AG20443 (cell line): ENCODE data around the gene COP1.
"Not testable (repeated sequence)": the region's sequence is repeated elsewhere in the genome, so short reads cannot be mapped to it uniquely, and the experiment has no call there.

Source experiments
- DNase-seq: peaks from one replicate; pipeline ENCODE4 v3.0.0; 2012; ENCODE audit warnings: low spot score, mixed read lengths

COP1 gene

DNA sequence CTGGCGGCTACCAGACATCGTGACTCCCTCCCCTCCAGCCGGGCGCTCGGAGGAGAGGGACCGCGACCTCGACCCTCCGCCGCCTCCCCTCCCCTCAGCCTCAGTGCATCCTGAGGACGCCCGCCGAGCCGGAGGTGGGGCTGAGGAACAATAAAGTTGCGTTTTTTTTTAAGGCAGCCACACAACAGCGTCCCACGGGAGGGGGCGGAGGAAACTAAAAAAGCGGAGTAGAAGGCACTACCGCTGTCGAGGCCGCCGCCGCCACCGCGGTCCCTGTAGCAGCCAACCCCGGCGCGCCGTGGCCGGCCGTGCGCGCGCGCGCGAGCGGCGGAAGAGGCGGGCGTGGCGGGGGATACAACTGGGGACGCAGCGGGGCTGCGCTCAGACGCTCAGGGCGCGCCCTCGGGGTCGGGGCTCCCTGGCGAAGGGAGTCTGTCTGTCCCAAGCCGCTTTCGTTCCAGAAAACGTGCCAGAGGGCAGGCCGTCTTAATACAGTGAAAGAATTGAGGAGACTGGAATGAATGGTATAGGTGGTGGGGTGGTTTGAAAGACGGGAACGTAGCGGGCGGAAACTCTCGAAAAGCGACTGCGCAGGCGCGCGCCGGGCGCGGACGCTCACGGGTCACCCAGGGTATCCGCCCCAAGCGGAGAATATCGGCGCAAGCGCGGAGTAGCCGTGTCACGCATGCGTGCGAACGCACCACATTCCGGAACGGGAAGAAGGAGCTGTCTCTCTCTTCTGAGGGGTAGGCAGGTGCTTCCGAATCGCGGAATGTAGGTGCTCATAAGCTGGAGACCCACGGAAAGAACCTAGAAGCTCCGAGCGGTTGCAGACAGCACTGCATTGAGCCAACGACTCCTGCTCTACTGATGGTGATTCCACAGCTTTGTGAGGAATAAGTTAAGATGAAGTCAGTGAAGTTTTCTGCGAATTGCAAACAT lies at the start of gene COP1:
TSS of gene COP1 (minus strand) at position 326 of the 942 bp plus-strand sequence. CDS start at position 18, 308 bp downstream.
- DNase-seq = peak; percentile 99

DNA sequence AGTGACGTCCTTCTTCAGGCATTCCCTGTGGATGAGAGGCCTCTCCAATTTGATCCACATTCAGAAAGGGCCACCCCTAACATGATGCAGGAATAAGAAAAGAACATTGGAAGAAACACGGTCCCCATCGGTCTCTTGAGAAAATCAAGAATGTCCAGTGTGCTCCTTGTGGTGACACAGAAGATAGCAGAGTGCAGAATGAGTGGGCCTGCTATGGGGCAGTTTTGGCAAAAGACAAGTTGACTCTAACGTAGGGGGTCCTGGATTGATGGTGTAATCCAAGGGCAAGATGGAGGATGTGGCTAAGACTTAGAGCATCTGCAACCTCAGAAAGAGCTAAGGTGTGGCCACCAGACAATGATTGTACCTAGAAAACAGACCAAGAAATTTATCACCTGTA lies 45.1 kb upstream of the COP1 start:
- DNase-seq = no peak

GRCh38 chr1:176244851-176245250 lies 37.8 kb upstream of the COP1 start:
- DNase-seq = no peak

- peak; percentile 44 for DNase-seq
Measured at GRCh38 chr1:176243746-176244145, 36.7 kb upstream of the COP1 start.

DNA sequence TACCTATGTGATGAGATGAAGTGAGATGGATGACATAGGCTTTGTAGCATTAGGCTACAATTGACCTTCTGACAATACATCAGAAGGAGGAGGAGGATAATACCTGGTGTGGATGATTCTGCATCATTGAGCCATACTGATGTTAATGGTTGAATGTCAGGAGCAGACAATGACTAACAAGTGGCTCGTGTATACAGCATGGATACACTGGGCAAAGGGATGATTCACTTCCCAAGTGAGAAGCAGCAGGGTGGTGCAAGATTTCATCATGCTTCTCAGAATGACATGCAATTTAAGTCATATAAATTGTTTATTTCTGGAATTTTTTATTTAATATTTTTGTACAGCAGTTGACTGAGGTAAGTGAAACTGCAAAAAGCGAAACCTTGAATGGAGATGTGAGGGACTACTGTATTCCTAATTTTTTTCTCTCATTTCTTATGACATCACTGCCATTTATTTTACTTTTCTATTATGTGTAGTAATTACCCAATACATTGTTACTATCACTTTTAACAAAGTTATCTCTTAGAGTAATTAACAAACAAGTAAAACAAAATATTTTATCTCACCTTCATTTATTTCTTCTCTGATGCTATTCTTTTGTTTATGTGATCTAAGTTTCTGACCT lies 34.4 kb upstream of the COP1 start:
- peak; percentile 44 for DNase-seq

GRCh38 chr1:176233657-176234056 lies 26.6 kb upstream of the COP1 start:
- DNase-seq = not testable (repeated sequence)

DNA sequence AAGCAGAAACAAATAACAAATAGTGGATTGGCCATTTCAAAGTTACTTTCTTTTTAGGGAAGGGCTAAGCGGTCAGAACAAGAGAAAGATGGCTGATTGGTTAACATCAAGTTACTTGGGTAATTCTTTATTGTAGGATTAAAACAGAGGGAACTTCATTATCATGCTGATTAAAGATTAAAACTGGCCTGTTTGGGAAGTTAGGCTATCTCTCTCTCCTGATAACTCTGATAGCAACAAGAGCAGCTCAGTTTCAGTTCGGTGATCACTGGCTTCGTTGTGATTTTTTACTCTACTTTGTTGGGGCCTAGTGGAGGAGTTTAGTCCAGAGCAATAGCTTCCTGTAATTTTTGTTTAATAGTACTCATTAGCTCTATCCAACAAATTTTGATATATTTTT lies 20.5 kb upstream of the COP1 start:
- DNase-seq = no peak

GRCh38 chr1:176225911-176226310 lies 18.8 kb upstream of the COP1 start:
- DNase-seq = no peak

GRCh38 chr1:176225479-176225875 lies 18.4 kb upstream of the COP1 start:
- DNase-seq = no peak

DNA sequence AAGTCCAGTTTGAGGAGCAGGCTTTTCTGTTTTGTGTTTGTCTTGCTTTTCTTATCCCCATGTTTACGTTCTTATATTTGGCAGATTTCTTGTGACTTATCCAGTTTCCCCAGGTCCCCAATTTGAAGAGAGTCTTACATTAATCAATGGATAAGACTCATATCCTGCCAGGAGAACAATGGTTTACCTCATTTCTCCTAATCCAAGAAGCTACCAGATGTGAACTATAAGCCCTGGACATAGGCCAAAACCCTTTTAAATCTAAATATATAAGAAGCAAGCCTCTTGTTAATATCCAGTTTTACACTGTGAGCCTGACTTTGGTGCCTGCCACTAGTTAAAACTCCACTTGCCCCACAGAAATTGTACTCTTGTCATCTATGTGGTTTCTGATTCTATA lies 15.1 kb upstream of the COP1 start:
- DNase-seq = no peak

DNA sequence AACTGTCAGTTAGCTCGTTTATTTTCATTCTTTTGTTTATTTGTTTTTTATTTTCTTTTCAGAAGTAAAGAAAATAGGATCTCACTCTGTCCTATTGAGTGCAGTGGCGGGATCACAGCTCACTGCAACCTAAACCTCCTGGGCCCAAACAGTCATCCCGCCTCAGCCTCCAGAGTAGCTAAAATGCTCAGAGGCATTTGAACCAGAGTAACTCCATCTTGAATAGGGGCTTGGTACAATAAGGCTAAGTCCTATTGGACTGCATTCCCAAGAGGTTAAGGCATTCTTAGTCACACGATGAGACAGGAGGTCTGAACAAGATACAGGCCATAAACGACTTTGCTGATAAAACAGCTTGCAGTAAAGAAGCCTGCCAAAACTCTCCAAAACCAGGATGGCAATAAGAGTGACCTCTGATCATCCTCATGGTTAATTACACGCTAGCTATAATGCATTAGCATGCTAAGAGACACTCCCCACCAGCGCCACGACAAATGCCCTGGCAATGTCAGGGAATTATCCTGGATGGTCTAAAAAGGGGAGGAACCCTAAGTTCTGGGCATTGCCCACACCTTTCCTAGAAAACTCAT lies 13.1 kb upstream of the COP1 start:
- DNase-seq = no peak

DNA sequence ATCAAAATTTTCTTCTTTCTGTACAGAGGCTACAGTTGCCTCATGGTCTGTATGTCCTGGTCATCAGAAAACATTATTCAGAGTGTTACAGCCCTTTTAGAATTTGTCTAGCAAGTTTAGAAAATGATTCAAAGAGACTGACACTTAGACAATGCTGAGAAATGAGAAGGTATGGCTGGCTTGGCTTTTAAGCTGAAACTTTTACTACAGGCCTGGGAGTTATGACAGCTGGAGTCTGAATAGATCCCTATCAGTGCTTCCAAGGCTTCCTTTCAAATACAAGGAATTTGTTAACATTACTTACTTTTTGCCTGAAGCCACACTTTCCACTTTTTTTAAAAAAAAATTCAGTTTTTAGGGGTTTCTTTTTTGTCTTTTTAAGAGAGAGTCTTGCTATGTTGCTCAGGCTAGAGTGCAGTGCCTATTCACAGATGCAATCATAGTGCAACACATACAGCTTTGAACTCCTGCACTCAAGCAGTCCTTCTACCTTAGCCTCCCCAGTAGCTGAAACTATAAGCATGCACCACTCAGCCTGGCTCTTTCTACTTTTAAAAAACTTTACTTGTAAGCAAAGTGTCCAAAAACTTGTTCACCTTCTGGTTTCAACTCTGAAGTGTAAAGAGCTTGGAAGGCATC lies 10.5 kb upstream of the COP1 start:
- no peak for DNase-seq

DNA sequence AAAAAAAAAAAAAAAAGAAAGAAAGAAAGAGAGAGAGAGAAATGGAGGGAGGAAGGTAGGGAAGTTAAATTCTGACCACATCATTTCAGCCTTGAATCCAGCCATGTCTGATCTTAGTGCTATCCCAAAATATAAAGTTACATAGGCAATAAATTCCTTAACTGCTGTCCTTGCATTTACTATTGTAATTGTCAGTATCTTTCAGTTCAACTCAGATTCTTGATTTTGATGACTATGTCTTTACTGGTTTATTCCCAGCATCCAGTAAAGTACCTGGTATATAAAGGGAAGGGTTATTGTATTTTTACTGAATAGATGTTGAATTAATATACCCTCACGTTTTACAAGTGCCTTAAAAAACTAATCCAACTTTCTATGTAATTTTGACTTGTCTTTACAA lies 8.9 kb upstream of the COP1 start:
- no peak for DNase-seq

GRCh38 chr1:176211396-176212165 lies 4.5 kb upstream of the COP1 start:
- DNase-seq = no peak

DNA sequence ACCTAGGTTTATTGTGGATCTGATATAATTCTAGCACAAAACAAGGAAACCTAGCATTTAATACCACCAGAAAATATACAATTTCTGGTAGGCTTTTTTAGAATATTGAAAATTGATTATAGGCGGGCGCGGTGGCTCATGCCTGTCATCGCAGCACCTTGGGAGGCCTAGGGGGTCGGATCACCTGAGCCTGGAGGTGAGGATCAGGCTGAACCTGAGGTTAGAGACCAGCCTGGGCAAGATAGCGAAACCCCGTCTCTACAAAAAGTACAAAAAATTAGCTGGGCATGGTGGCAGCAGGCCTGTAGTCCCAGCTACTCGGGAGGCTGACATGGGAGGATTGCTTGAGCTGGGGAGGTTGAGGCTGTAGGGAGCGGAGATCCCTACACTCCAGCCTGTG lies 948 bp upstream of the COP1 start:
- no peak for DNase-seq

DNA sequence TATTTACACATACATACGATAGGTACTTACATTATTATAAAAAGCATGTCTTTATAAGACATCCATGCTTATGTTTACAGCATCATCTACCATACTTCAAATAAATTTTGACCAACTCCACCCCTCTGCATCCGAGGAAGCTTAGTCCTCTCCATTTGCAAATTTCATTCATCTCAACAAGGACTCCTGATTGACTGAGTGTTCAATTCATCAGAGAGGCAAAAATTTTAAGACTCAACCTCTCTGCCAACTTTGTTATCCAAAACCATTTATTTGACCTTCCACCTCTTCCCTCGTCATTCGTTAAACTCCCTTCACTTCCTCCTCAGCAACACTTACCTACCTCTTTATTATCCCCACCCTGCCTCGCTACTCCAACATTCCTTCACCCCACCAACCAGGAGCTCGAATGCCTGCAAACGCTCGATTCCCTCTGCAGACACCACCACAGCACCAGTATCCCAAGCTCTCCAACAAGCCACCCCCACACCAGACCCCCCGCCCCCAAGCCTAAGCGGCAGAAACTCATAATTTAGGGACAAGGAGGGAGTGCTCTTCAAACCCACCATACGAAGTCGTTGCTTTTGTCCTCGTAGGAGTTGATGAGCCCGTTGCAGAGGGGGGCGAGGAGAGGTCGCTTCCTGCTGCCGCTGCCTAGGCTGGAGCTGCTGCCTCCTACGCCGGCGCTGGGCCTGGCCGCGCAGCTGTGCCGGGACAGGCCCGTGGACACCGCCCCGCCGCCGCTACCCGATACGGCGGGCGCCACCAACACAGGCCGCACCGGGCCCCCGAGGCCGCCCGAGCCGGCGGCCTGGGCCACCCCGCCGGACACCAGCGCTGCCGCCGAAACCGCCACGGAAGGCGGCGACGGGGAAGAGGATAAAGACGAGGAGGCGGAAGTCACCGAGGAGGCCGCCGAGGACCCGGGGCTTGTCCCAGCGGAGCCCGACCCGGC lies 803 bp downstream of the COP1 start:
- peak; percentile 65 for DNase-seq

GRCh38 chr1:176205332-176205914 lies 1.7 kb downstream of the COP1 start:
- DNase-seq = no peak

DNA sequence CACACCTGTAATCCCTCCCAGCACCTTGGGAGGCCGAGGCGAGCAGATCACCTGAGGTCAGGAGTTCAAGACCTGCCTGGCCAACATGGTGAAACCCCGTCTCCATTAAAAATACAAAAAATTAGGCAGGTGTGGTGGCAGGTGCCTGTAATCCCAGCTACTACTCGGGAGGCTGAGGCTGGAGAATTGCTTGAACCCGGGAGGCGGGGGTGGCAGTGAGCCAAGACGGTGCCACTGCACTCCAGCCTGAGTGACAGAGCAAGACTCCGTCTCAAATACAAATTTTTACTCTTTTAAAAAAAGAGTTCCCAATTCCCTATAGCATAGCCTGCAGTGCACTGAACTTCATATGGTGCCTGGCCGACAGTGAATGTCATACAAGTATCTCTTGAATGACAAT lies 2.4 kb downstream of the COP1 start:
- not testable (repeated sequence) for DNase-seq

GRCh38 chr1:176203735-176204134 lies 3.4 kb downstream of the COP1 start:
- no peak for DNase-seq

- DNase-seq = no peak
Measured at GRCh38 chr1:176201568-176201967, 5.5 kb downstream of the COP1 start.
